Mesenchymal stem cell (in vitro differentiated cells and primary cell): Measurements from ENCODE around the gene ATF7.

Experiments used
- DNase-seq: peaks from one replicate; pipeline ENCODE4 v3.0.0-alpha.2; 2013
- H2AFZ ChIP-seq: one replicate; pipeline ENCODE4 v1.6.1; 2013; ENCODE audit warnings: low read depth, mild to moderate bottlenecking, control low read depth, inconsistent platforms, low read length, moderate library complexity
- H2AK5ac ChIP-seq: 2 replicates; pipeline ENCODE4 v1.6.1; 2013; ENCODE audit warnings: low read length, moderate library complexity, mild to moderate bottlenecking, inconsistent platforms; ENCODE audit not compliant: severe bottlenecking
- H2BK120ac ChIP-seq: one replicate; pipeline ENCODE4 v1.6.1; 2013; ENCODE audit warnings: low read depth, mild to moderate bottlenecking, inconsistent platforms, low read length, moderate library complexity
- H2BK12ac ChIP-seq, 2 experiments: one replicate each; pipeline ENCODE4 v1.6.1; 2013; ENCODE audit warnings: inconsistent platforms in 2 of 2, low read length in 2 of 2, mild to moderate bottlenecking in 2 of 2, moderate library complexity in 2 of 2, control low read depth in 1 of 2
- H2BK15ac ChIP-seq: one replicate; pipeline ENCODE4 v1.6.1; 2013; ENCODE audit warnings: mild to moderate bottlenecking, low read depth, inconsistent platforms; ENCODE audit not compliant: poor library complexity, severe bottlenecking
- H2BK5ac ChIP-seq: 2 replicates; pipeline ENCODE4 v1.6.1; 2013; ENCODE audit warnings: low read depth, mild to moderate bottlenecking, low read length, control low read depth, inconsistent platforms; ENCODE audit not compliant: poor library complexity, severe bottlenecking
- H3K14ac ChIP-seq, 2 experiments: one replicate each; pipeline ENCODE4 v1.6.1; 2013; ENCODE audit warnings: inconsistent platforms in 2 of 2, low read length in 2 of 2, control low read depth in 1 of 2, mild to moderate bottlenecking in 1 of 2, moderate library complexity in 1 of 2
- H3K18ac ChIP-seq, 2 experiments: one replicate each; pipeline ENCODE4 v1.6.1; 2013; ENCODE audit warnings: inconsistent platforms in 2 of 2, low read length in 2 of 2, control low read depth in 1 of 2, low read depth in 1 of 2, mild to moderate bottlenecking in 1 of 2
- H3K23ac ChIP-seq, 2 experiments: one replicate each; pipeline ENCODE4 v1.6.1; 2013; ENCODE audit warnings: inconsistent platforms in 2 of 2, low read length in 2 of 2, mild to moderate bottlenecking in 2 of 2, moderate library complexity in 2 of 2, control low read depth in 1 of 2
- H3K27ac ChIP-seq: 2 replicates; pipeline ENCODE4 v1.5.1; 2013; ENCODE audit warnings: mild to moderate bottlenecking, moderate library complexity, low read length, control low read depth, inconsistent platforms; ENCODE audit not compliant: poor library complexity, severe bottlenecking
- H3K27me3 ChIP-seq, 2 experiments: 2 replicates each; pipeline versions ENCODE4 v1.6.1 to v1.7.0; 2013; ENCODE audit warnings: low read length in 2 of 2, mild to moderate bottlenecking in 2 of 2, moderate library complexity in 2 of 2, control low read depth in 1 of 2, inconsistent platforms in 1 of 2; ENCODE audit not compliant: control insufficient read depth in 1 of 2, insufficient read depth in 1 of 2
- H3K36me3 ChIP-seq, 2 experiments: 2 replicates each; pipeline versions ENCODE4 v1.6.1 to v1.7.0; 2013; ENCODE audit warnings: low read length in 2 of 2, control low read depth in 1 of 2, inconsistent platforms in 1 of 2, low read depth in 1 of 2, mild to moderate bottlenecking in 1 of 2; ENCODE audit not compliant: insufficient read depth in 2 of 2, control insufficient read depth in 1 of 2
- H3K4ac ChIP-seq, 2 experiments: one replicate each; pipeline ENCODE4 v1.6.1; 2013; ENCODE audit warnings: inconsistent platforms in 2 of 2, low read length in 2 of 2, mild to moderate bottlenecking in 2 of 2, moderate library complexity in 2 of 2, control low read depth in 1 of 2, low read depth in 1 of 2
- H3K4me1 ChIP-seq: 2 replicates; pipeline ENCODE4 v1.6.1; 2013; ENCODE audit warnings: low read depth, low read length, control low read depth; ENCODE audit not compliant: control insufficient read depth, insufficient read depth
- H3K4me2 ChIP-seq: 2 replicates; pipeline ENCODE4 v1.6.1; 2013; ENCODE audit warnings: low read length, mild to moderate bottlenecking, inconsistent platforms; ENCODE audit not compliant: poor library complexity, severe bottlenecking
- H3K4me3 ChIP-seq, 2 experiments: 2 replicates each; pipeline versions ENCODE4 v1.5.1 to v1.7.0; 2013; ENCODE audit warnings: low read length in 2 of 2, mild to moderate bottlenecking in 2 of 2, control low read depth in 1 of 2, low read depth in 1 of 2; ENCODE audit not compliant: insufficient read depth in 1 of 2
- H3K79me1 ChIP-seq: replicated peaks from 2 replicates; pipeline ENCODE4 v1.6.1; 2013; ENCODE audit warnings: mild to moderate bottlenecking, control low read depth, low read length, inconsistent platforms; ENCODE audit not compliant: poor library complexity, severe bottlenecking
- H3K9ac ChIP-seq: 2 replicates; pipeline ENCODE4 v1.7.0; 2013; ENCODE audit warnings: mild to moderate bottlenecking, low read length, moderate library complexity
- H3K9me3 ChIP-seq: 2 replicates; pipeline ENCODE4 v1.7.0; 2013; ENCODE audit warnings: mild to moderate bottlenecking, low read length; ENCODE audit not compliant: control insufficient read depth
- H4K8ac ChIP-seq: one replicate; pipeline ENCODE4 v1.6.1; 2013; ENCODE audit warnings: inconsistent platforms, mild to moderate bottlenecking, low read length, moderate library complexity
- H4K91ac ChIP-seq: one replicate; pipeline ENCODE4 v1.6.1; 2013; ENCODE audit warnings: mild to moderate bottlenecking, low read length, inconsistent platforms
- WGBS: methylation state at CpG from one replicate; pipeline ENCODE4 v1.1.7; 2013; ENCODE audit warnings: mixed read lengths; 5-methylcytosine and 5-hydroxymethylcytosine counted together

Gene ATF7

DNA sequence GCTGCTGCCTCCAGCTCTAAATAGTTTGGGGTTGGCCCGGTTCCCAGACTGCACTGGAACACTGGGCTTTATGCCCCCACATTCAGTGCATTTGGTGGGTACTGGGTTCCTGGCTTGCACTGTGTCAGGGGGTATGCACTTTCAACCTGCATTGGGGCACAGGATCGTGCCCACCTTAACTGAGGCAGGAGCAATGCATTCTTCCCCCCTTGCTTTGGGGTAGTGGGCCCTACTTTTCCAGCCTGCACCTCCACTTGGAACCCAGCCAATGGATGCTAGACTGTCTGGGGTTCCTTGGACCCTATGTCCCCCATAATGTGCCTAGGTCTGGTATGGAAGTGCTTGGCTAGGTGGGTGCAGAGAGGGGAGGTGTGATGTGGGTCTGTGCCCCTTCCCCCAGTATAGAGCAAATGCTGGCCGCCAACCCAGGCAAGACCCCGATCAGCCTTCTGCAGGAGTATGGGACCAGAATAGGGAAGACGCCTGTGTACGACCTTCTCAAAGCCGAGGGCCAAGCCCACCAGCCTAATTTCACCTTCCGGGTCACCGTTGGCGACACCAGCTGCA is 124.5 kb downstream of the ATF7 start:
- H3K14ac ChIP-seq, result peak overlapping the region in 1 of 2 experiments; percentile 15
- H3K4ac ChIP-seq, result peak overlapping the region; percentile 90 to 94
- H2BK120ac ChIP-seq, result peak overlapping the region; percentile 80
- H4K91ac ChIP-seq, result peak overlapping the region; percentile 79
- peak overlapping the region; percentile 100 for H3K9ac ChIP-seq
- H2BK15ac ChIP-seq, result peak overlapping the region; percentile 62
- H3K27ac ChIP-seq, result peak overlapping the region; percentile 98
- DNase-seq, result no peak
- H3K79me1 ChIP-seq, result peaks cover 46% of the 10 kb centered on the region
- H3K27me3 ChIP-seq, result no peaks in the 10 kb centered on the region
- H2BK12ac ChIP-seq, result peak overlapping the region; percentile 49 to 73
- no peak overlapping the region for H3K23ac ChIP-seq
- no peak overlapping the region for H2BK5ac ChIP-seq
- peak overlapping the region; percentile 56 for H2AFZ ChIP-seq
- H3K4me1 ChIP-seq, result peaks cover 32% of the 10 kb centered on the region
- H4K8ac ChIP-seq, result peak overlapping the region; percentile 100
- peak overlapping the region; percentile 98 to 100 for H3K18ac ChIP-seq
- no peaks in the 10 kb centered on the region for H3K9me3 ChIP-seq
- H3K4me3 ChIP-seq, result peak overlapping the region; percentile 79 to 94
- peaks cover 40 to 42% of the 10 kb centered on the region in 2 experiments for H3K36me3 ChIP-seq
- 85% methylated on average over 10 of the region's 10 CpGs for WGBS
- H3K4me2 ChIP-seq, result peak overlapping the region; percentile 84
- peak overlapping the region; percentile 55 for H2AK5ac ChIP-seq

DNA sequence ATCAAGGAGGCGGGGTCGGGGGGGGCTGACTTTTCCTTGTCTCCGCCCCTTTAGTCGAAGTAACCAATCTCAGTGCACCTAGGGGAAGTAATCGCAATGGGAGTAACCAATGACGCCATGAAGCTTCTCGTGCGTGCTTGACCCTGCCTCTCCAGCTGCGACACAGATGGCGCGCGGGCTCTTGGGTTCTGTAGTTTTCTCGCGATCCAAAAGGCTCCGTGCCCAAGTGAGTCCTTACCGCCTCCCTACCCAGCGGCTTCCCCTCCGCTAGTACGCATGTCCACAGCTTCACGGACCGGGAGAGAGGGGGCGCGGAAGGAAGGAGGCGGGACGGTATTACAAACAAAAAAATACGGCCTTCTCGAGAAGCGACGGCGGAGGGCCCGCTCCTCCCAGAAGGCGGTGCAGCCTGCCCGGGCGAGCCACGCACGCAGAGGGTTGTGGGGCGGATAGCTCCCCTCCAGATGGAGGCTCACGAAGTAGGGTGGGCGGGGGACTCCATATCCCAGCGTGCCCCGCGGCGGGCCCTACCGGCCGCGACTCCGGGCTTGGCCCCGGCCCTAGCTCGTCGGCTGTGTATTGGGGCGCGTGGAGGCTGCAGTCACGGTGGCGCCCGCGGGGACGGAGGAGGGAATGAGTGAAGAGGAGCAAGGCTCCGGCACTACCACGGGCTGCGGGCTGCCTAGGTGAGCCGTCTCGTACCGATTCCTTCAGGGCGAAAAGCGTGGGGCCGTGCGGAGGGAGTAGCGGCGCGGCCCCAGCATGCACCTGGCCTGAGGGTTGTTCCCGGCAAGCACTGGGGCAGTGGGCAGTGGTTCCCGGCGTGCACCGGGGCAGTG is 125.2 kb downstream of the ATF7 start, which contains the start of gene TARBP2:
TSS of gene TARBP2 (plus strand) at position 508 of the 839 bp plus-strand sequence. CDS start at position 634, 126 bp downstream.
- peak within 1 kb of the TSS; percentile 87 to 99 for H3K14ac ChIP-seq
- peak within 1 kb of the TSS; percentile 97 for H4K91ac ChIP-seq
- H3K23ac ChIP-seq, result peak within 1 kb of the TSS in 1 of 2 experiments; percentile 50
- H3K79me1 ChIP-seq, result peaks cover 45% of the 10 kb centered on the region
- H3K27ac ChIP-seq, result peak within 1 kb of the TSS; percentile 98
- peak within 1 kb of the TSS; percentile 56 for H2AFZ ChIP-seq
- peak within 1 kb of the TSS; percentile 100 for H4K8ac ChIP-seq
- H2BK5ac ChIP-seq, result peak within 1 kb of the TSS; percentile 83
- no peaks in the 10 kb centered on the region for H3K9me3 ChIP-seq
- H3K9ac ChIP-seq, result peak within 1 kb of the TSS; percentile 100
- H3K27me3 ChIP-seq, result no peaks in the 10 kb centered on the region
- DNase-seq, result peak; percentile 100
- H3K4ac ChIP-seq, result peak within 1 kb of the TSS; percentile 97 to 99
- H2AK5ac ChIP-seq, result peak within 1 kb of the TSS; percentile 58
- WGBS, result under 1% methylated on average over 70 of the region's 74 CpGs
- peaks cover 36% of the 10 kb centered on the region for H3K4me1 ChIP-seq
- H2BK15ac ChIP-seq, result peak within 1 kb of the TSS; percentile 100
- H2BK12ac ChIP-seq, result peak within 1 kb of the TSS; percentile 62 to 73
- H3K18ac ChIP-seq, result peak within 1 kb of the TSS; percentile 98 to 100
- peak within 1 kb of the TSS; percentile 80 for H2BK120ac ChIP-seq
- H3K36me3 ChIP-seq, result peaks cover 33 to 35% of the 10 kb centered on the region in 2 experiments
- peak within 1 kb of the TSS; percentile 87 for H3K4me2 ChIP-seq
- H3K4me3 ChIP-seq, result peak within 1 kb of the TSS; percentile 79 to 94

DNA sequence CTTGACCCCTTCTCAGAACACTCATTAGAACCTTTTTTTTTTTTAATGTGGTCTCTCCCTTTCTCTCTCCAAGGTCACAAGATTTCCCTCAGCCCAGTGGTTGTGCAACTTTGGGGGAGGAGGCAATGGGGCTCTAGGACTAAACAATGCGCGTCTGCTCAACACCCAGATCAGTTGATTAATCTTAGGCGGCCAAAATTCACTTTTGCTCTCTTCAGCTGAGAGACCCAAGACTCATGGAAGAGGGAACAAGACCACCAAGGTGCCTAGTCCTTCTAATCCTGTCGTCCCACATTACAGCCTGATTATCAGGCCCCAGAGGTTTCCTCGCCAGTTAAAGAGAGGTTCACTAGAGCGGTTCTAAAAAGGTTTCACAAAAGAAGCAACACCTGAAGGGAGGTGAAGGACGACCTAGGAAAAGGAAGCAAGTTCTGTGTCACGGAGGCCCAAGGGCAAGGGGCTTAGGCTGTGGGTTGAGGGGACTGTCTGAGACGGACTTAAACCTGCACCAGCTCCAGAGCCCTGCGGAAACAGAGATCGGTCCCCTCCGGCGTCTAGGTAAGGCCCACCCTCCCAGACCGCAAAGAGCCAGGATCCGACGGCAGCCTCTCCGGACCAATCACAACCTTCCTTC is 125.9 kb downstream of the ATF7 start:
- no peaks in the 10 kb centered on the region for H3K9me3 ChIP-seq

More for the DNA sequence above, 125.9 kb downstream of the ATF7 start:
- Histone ChIP-seq H3K23ac (peak overlapping the region in 1 of 2 experiments; percentile 50), H3K4ac (peak overlapping the region; percentile 94 to 97), H3K79me1 (peaks cover 42% of the 10 kb centered on the region), H2BK5ac (peak overlapping the region; percentile 75), H4K8ac (peak overlapping the region; percentile 97), H2BK120ac (peak overlapping the region; percentile 99), H3K27me3 (no peaks in the 10 kb centered on the region), H2BK12ac (peak overlapping the region in 1 of 2 experiments; percentile 62), H2AK5ac (peak overlapping the region; percentile 69), H3K4me2 (peak overlapping the region; percentile 87), H3K4me1 (peaks cover 34% of the 10 kb centered on the region), H4K91ac (peak overlapping the region; percentile 92), H3K36me3 (peaks cover 27 to 29% of the 10 kb centered on the region in 2 experiments), H2BK15ac (peak overlapping the region; percentile 31), H3K27ac (peak overlapping the region; percentile 95), H3K18ac (peak overlapping the region; percentile 92 to 93), H3K4me3 (peak overlapping the region; percentile 55 to 94), H3K9ac (peak overlapping the region; percentile 100), H3K14ac (peak overlapping the region; percentile 87 to 93), H2AFZ (no peak overlapping the region)
- 8% methylated on average over 17 of the region's 17 CpGs for WGBS
- peak; percentile 96 for DNase-seq
